ENCODE results near the gene KDM2A.

DNA sequence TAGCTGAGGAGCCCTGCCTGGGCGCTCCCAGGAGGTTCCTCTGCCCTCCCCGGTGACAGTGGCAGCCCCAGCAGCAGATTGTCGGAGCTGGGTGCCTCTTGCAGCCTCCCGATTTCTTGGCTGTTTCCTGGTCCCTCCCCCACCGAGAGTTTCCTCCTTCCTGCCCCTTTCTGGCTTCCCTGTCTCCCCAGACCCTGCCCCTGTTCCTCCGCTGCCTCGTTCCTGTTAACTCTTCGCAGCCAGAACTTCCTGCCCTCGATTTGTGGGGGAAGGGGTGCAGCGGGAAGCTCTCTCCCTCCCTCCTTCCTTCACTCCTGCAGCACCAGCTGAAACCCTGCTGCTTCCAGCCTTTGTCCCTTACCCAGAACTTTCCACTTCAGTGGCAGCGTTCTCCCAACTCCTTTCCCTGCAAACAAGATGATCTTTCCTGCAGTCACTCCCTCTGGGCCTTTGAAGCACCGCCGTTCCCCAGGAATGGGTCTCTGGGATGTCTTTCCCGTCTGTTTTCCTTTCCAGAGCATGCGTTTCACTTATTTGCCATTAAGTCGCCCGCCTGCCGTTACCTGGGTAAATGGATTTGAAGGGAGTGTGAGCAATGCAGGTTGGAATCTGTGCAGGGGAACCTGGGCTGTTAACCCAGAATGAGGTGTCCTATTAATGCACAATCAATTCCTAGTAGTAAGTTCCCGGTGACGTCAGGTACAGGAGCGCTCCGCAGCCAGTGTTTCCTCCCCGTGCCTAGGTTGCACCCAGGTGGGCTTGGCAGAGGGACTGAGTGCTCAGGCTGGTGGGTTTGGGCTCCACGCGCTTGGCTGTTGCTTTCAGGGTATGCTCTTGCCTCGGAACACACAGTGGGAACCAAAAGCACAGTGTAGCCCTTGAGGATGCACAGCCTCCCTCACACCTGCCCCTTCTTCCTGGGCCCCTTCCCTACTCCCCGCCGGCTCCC, 151.5 kb downstream of the KDM2A start:
- TF ChIP-seq, protein P1, sequence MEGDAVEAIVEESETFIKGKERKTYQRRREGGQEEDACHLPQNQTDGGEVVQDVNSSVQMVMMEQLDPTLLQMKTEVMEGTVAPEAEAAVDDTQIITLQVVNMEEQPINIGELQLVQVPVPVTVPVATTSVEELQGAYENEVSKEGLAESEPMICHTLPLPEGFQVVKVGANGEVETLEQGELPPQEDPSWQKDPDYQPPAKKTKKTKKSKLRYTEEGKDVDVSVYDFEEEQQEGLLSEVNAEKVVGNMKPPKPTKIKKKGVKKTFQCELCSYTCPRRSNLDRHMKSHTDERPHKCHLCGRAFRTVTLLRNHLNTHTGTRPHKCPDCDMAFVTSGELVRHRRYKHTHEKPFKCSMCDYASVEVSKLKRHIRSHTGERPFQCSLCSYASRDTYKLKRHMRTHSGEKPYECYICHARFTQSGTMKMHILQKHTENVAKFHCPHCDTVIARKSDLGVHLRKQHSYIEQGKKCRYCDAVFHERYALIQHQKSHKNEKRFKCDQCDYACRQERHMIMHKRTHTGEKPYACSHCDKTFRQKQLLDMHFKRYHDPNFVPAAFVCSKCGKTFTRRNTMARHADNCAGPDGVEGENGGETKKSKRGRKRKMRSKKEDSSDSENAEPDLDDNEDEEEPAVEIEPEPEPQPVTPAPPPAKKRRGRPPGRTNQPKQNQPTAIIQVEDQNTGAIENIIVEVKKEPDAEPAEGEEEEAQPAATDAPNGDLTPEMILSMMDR (IDR thresholded peaks at IDR 0.05): no peak
- TF ChIP-seq POLR2A (IDR thresholded peaks at IDR 0.05): no peak

All from transverse colon (tissue), 3 donors.